Stimulated activated naive CD4-positive, alpha-beta T cell (primary cell): Measurements from ENCODE around the gene GOLIM4.
"Not testable (repeated sequence)": the region's sequence is repeated elsewhere in the genome, so short reads cannot be mapped to it uniquely, and the experiment has no call there.

Experiments used
- DNase-seq, 6 experiments: peaks; one replicate each; lab custom pipeline; 2025; lab: John Stamatoyannopoulos, UW

Gene GOLIM4, protein sequence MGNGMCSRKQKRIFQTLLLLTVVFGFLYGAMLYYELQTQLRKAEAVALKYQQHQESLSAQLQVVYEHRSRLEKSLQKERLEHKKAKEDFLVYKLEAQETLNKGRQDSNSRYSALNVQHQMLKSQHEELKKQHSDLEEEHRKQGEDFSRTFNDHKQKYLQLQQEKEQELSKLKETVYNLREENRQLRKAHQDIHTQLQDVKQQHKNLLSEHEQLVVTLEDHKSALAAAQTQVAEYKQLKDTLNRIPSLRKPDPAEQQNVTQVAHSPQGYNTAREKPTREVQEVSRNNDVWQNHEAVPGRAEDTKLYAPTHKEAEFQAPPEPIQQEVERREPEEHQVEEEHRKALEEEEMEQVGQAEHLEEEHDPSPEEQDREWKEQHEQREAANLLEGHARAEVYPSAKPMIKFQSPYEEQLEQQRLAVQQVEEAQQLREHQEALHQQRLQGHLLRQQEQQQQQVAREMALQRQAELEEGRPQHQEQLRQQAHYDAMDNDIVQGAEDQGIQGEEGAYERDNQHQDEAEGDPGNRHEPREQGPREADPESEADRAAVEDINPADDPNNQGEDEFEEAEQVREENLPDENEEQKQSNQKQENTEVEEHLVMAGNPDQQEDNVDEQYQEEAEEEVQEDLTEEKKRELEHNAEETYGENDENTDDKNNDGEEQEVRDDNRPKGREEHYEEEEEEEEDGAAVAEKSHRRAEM

GRCh38 chr3:168095611-168096209 lies at the start of gene GOLIM4:
TSS of gene GOLIM4 (minus strand) at chr3:168095924. CDS start at chr3:168095285, 639 bp downstream.
- DNase-seq = peak in 1 of 6 experiments; percentile 16

- no peak for DNase-seq
These were observed 45.8 kb upstream of the GOLIM4 start for GRCh38 chr3:168141405-168141998.

- DNase-seq = no peak
These were observed 44.2 kb upstream of the GOLIM4 start for GRCh38 chr3:168139947-168140346.

DNA sequence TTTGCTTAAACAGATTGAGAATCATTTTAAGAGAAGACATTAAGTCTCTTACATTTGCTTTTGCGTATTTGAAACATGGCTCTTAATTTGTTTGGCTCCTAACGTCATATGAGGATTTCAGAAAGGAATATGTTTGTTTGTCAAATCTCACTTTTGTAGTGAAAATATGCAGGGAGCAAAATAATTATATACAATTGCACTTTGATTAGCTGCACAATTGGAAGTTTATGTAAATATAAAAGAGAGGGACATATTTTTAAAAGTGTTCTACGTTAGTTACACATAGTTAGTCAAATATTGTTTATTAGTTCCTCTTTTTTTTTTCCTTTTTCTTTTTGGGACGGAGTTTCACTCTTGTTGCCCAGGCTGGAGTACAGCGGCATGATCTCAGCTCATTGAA lies 42.7 kb upstream of the GOLIM4 start:
- no peak for DNase-seq

DNA sequence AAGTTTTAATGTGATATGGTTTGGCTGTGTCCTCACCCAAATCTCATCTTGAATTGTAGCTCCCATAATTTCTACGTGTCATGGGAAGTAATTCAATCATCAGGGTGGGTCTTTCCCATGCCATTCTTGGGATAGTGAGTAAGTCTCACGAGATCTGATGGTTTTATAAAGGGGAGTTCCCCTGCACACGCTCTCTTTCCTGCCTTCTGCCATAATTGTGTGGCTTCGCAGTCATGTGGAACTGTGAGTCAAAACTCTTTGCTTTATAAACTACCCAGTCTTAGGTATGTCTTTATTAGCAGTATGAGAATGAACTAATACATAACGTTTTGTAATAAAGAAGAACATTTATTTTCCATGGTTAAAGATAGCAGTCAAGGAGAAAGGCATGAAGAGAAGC lies 39.2 kb upstream of the GOLIM4 start:
- no peak for DNase-seq

DNA sequence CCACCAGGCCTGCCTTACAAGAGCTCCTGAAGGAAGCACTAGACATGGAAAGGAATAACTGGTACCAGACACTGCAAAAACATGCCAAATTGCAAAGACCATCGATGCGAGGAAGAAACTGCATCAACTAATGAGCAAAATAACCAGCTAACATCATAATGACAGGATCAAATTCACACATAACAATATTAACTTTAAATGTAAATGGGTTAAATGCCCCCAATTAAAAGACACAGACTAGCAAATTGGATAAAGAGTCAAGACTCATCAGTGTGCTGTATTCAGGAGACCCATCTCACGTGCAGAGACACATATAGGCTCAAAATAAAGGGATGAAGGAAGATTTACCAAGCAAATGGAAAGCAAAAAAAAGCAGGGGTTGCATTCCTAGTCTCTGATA lies 34.5 kb upstream of the GOLIM4 start:
- DNase-seq = not testable (repeated sequence)

DNA sequence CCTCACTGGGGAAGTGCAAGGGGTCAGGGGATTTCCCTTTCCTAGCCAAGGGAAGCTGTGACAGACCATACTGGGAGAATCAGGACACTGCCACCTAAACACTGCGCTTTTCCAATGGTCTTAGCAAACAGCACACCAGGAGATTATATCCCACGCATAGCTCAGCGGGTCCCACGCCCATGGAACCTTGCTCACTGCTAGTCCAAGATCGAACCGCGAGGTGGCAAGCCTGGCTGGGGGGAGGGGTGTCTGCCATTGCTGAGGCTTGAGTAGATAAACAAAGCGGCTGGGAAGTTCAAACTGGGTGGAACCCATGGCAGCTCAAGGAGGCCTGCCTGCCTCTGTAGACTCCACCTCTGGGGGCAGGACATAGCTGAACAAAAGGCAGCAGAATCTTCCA lies 32.7 kb upstream of the GOLIM4 start:
- not testable (repeated sequence) for DNase-seq

DNA sequence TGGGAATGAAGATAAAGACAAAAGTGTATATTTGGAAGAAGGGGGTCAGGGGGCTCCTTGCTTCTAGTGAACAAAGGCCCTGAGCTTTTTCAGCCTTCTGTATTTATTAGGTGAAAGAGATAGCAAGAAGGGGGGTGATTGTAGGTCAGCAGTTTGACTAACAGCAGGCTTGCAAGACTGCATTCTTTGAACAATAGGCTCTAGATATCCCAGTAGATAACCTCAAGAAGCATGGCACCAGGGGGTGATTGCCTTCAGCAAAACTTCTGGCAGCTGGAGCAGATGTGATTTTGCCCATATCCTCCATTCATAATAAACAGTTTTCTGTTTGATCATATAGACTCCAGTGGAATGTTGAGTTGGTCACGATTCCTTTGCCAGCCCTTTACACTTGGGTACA lies 31.7 kb upstream of the GOLIM4 start:
- DNase-seq = no peak

- DNase-seq = no peak
These were observed 29.1 kb upstream of the GOLIM4 start for GRCh38 chr3:168124791-168125190.

DNA sequence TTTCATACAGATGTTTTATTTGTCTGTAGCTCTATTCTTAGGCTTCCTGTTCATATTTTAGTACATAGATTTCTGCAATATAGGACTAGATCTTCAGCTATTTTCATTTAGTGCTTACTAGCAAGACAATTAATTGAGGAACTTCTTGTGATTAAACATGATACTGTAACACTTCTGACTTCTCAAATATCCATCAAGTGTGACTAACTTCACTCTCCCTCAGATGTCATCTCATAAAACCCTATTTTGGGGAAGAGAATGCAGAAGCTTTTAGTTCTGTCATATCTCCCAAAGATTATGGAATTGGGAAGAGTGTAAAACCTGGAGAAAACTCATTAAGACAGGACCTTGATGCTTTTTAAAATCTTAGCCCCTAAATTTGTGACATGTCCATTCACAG lies 28.6 kb upstream of the GOLIM4 start:
- DNase-seq = no peak

DNA sequence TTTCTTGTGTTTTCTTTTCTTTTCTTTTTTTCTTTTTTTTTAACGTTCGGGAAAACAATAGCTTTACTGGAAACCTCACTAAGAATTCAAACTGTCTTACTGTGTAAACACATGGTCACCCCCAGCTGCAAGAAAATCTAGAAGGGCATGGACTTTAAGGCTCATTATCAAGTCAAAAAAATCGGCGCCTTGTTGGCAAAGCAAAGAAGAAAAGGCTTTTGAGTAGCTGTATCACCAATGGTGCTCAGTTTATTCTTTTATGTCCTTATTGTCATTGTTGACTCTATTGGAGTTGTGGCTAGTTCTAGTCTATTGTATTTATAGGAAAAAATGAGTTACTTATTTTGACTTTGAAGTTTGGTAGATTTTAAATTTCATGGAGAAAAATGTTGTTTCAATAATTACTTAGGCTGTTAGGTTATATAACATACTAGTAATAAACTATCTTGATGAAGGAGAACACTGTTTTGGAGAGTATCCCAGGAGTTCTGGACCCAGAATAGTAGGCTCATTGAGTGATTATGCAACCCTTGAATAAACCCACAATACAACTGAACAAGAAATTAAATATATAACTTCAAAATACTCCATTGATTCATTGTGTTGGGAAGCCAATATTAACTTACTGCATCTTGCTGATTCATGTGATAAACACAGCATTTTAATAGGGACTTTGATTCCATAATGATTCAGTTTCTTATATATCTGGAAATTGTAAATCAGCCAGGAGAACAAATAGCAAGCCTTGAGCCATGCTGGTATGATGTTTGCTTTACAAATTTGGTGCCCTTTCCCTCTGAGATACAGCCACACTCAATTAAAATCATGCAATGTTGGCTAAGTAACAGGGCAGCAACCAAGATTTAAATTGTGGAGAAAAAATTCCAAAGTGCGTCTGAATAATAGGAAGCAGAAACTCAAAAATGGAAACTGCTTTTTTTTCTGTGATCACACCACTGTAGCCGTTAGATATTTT lies 27.8 kb upstream of the GOLIM4 start:
- DNase-seq = no peak

GRCh38 chr3:168121184-168122017 lies 25.7 kb upstream of the GOLIM4 start:
- no peak for DNase-seq

DNA sequence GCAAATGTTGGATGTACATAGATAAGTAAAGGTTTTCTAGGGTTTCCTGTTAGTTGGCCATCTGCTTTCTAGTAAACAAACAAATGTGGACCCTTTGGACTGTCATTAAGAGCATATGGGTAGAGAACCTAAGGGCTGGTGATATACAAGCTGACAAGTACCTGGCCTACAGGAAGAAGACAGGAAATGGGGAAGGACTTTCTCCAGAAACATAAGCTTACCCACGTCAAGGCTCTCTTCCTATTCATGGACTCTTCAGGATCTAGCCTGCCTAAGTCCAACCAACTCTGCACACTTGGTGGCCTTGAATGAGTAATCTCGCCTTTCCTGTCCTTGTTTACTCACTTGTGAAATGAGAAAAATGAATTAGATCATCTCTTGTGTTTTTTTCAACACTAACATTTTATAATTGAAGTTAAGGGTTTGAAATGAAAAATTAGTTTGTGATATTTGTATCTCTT lies 22.2 kb upstream of the GOLIM4 start:
- no peak for DNase-seq

- no peak for DNase-seq
These were observed 21.3 kb upstream of the GOLIM4 start for GRCh38 chr3:168117059-168117458.

GRCh38 chr3:168116279-168116678 lies 20.6 kb upstream of the GOLIM4 start:
- DNase-seq = no peak

DNA sequence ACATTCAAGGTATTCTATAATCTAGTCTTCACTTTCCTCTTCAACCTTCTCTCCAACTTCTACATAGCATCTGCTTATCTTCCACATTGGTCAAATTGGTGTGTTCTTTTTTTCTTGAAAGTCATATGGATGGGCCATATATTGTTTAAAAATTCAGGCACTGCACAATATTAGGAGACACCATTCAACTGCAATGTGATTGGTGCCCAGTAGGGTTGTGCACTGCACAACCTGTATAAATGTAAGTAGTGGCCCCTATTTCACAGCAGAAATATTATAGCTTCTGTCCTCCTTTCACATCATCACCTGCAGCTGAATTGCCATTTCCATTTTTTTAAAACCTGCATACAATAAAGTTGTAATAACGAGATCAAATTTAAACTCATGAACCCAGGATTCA lies 18.1 kb upstream of the GOLIM4 start:
- DNase-seq = no peak

DNA sequence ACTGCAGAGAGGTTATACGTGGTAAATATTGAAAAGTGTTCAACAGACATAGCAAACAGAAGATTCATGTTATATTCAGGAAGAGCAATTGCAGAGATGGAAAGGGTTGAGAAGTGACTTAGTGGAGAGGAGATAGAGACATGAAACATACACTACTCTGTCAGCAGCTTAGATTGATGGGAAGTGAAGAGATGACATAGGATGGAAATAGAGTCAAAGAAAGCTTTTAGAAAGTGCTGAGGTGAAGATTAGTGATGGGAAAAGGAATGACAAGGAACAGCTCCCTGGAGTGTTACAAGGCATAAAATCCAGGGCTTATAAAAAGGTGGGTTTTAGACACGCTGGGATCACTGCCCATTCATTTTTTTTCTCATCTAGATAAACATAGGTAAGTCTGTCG lies 17.2 kb upstream of the GOLIM4 start:
- no peak for DNase-seq

DNA sequence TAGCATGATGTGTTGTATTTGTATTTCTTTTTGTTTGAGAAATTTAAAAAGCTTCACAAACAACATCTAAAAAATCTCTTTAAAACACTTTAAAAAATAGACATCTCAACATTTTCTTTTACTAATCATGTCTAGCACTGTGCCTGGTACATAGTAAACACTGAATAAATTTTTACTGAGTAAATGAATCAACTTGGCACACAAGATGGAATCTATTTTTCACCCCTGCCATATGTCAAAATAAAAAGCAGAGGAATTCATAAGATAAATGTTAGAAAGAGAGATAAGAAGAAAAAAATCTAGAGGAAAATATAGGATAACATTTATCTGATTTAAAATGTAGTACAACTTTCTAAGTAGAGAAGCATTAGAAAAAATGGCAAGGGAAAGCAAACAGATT lies 8.6 kb upstream of the GOLIM4 start:
- DNase-seq = no peak

- DNase-seq = no peak
These were observed 7.1 kb upstream of the GOLIM4 start for GRCh38 chr3:168102735-168103410.
